T-helper 2 cell (primary cell): ENCODE measurements around the gene EN1.

ENCODE experiments used
- DNase-seq, 5 experiments: peaks; one replicate each; pipeline versions ENCODE4 v3.0.0 to v3.0.0-alpha.2; 2012 to 2022
- total RNA-seq, 2 donors: gene quantifications; one replicate each; lab custom pipeline; 2026; lab: John Stamatoyannopoulos, UW

EN1 gene
- 0 to 0.13 reads per million in 2 donors for total RNA-seq

- no peak for DNase-seq
Observed at GRCh38 chr2:118846953-118847761, at the start of gene EN1. Gene EN1, minus strand, starts transcription at chr2:118847648. Its CDS starts 481 bp downstream, at chr2:118847167.

- DNase-seq: no peak
Observed at GRCh38 chr2:118893100-118893499, 45.7 kb upstream of the EN1 start.

- no peak for DNase-seq
Observed at GRCh38 chr2:118889995-118890394, 42.5 kb upstream of the EN1 start.

- no peak for DNase-seq
Observed at GRCh38 chr2:118883792-118884191, 36.3 kb upstream of the EN1 start.

GRCh38 chr2:118882693-118883336, 35.4 kb upstream of the EN1 start:
- peak in 4 of 5 experiments; percentile 35 to 72 (median 38) for DNase-seq

GRCh38 chr2:118881490-118882129, 34.2 kb upstream of the EN1 start:
- peak in 4 of 5 experiments; percentile 18 to 57 (median 40) for DNase-seq

- no peak for DNase-seq
Observed at GRCh38 chr2:118880501-118880900, 33.1 kb upstream of the EN1 start.

GRCh38 chr2:118878531-118879149, 31.2 kb upstream of the EN1 start:
- DNase-seq: no peak

GRCh38 chr2:118875318-118875717, 27.9 kb upstream of the EN1 start:
- no peak for DNase-seq

GRCh38 chr2:118874324-118874723, 26.9 kb upstream of the EN1 start:
- no peak for DNase-seq

- DNase-seq: no peak
Observed at GRCh38 chr2:118865106-118865505, 17.7 kb upstream of the EN1 start.

- no peak for DNase-seq
Observed at GRCh38 chr2:118864207-118864606, 16.8 kb upstream of the EN1 start.

GRCh38 chr2:118861731-118862130, 14.3 kb upstream of the EN1 start:
- no peak for DNase-seq

GRCh38 chr2:118861242-118861641, 13.8 kb upstream of the EN1 start:
- no peak for DNase-seq

- no peak for DNase-seq
Observed at GRCh38 chr2:118860506-118860905, 13.1 kb upstream of the EN1 start.

- no peak for DNase-seq
Observed at GRCh38 chr2:118859157-118859770, 11.8 kb upstream of the EN1 start.

- DNase-seq: no peak
Observed at GRCh38 chr2:118858485-118859156, 11.2 kb upstream of the EN1 start.

GRCh38 chr2:118857677-118858484, 10.4 kb upstream of the EN1 start:
- no peak for DNase-seq

- DNase-seq: no peak
Observed at GRCh38 chr2:118856978-118857676, 9.7 kb upstream of the EN1 start.

GRCh38 chr2:118856330-118856977, 9.0 kb upstream of the EN1 start:
- DNase-seq: no peak
